ENCODE measurements around the gene TMEM236.

The TMEM236 gene

DNA sequence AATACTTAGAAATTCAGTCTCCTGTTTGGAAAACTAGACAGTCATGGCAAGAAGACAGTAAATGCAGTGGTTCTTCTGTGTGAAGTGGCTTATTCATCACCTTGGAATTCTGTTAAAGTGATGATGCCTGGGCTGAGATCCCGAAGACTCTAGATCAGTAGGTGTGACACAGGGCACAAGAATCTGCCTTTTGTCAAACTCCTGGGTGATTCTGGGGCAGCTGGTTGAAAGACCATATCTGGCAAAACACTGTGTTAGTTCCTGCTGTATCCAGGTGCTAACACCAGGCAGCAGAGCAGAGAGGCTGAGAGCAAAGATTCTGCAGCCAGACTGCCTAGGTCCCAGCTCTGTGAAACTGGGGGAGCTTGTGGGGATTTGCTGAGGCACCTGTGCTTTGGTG lies 83.7 kb downstream of the TMEM236 start:
- no peak for DNase-seq

DNA sequence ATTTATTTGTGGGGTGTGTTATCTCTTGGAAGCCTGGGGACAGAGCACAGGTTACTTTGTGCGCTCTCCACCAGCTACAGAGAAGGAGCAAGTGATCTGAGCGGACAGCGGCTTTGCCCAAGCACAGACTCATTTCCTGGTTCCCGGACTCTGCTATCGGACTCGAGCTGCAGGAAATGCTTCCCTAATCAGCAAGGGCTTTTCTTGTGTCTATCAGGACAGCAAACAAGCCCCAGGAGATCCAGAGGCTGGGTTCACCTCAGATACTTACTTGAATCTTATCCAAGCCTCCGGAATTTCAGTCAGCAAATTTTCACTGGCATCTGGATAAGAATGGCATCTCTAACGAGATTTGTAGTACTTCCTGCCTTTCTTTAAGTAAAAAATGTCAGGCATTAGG lies 84.9 kb downstream of the TMEM236 start:
- DNase-seq: no peak

DNA sequence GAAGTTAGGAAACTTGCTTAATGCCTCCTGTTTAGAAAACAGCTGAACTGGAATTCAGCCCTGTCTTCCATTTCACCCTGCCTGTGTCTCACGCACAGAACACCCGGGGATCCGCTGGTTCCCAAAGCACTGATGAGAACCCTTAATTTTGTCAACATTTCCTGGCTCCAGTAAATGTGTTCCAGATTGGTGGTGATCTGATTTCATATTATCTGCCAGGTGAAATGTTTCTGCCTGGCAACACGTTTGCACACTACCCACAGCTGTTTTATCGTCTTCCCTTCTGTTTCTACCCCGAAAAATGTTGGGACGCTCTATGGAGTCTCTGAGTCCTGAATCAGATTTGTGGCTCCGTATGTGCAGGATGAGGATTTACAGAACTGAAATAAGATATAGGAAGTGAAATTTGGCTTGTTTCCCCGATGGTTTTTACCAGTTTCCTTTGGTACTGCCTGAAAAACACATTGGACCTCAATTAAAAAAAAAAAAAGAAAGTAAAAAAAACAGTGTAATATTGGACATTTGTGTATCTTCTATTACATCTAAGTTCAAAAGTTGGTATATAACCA lies 86.2 kb downstream of the TMEM236 start:
- DNase-seq: no peak

DNA sequence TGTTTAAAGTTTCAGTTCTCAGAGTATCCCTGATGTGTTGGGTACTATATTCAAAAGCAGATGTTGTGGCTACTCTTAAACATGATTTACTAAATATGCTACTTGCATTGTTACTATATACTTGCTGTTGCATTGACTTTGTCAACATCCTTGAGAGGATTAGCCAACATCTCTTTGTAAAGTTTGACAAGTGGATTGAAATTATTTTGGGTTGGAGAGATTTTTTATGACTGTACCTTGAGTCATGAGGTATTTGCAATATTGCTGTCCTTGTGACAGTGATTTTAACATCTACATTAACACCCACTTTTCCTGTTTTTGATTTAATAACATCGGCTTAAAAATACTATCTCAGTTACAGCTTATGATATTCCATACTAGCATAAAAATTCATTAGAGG lies 89.0 kb downstream of the TMEM236 start:
- DNase-seq: no peak

DNA sequence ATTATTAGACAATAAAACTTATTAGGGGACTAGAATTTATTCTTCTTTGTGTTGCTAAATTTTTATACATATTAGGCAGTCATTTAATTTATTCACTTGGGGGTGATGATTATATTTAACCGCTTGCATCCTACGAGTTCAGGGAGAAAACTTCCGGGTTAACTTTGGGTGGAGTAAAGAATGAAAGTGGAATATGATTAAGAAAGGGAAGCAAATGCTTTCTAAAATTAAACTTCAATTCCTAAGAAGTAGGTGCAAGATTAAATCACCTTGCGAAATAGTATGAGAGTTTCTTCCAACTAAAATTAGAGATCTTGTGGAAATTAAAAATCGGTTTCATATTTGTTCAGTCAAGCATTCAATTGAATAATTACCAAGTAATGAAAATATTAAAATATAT lies 90.6 kb downstream of the TMEM236 start:
- DNase-seq: no peak

DNA sequence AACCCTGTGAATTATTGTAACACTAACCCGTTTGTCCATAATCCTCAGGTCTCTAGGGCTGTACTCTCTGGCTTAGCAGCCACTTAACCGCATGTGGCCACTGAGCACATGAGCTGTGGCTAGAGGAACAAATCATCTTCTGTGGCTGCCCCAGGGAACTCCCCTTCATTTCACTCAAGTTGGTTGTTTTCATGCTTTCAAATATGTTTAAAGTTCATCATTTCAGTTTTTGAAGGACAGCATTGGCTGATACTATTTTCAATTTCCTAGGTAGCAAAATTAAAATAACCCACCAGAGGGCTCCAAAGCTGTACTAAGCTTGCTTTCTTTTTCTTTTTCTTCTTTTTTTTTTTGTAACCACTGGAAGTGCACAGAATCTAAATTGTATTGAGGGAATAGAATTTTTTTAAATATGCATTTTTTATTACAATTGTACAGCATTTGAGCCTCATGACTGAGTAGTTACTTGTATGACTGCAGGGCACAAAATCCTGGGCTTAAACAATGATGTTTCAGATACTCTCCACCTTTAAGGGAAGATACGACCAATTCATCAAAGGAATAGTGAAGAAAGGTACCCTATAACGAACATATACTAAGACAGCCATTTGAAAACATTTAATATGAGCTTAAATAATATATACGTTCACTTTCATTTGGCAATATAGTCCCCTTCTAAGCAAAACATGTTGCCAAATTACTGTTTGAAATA lies 95.7 kb downstream of the TMEM236 start:
- no peak for DNase-seq

DNA sequence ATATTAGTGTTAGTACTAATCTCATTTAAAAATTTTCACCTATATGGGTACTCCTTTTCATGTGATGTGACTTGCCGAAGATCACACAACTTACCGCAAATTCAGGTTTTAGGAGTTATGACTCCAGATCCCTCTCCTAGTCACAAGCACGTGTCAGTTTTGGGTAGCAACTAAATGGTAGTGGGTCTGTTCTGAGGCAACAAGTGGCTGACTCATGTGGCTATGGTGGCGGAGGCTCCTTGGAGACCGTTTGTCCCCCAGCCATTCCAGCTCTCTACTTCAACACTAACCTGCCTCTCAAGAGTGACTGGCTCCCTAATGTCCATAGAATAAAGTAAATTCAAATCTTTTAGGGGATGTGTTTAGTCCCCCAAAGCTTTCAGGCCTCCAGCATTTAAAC lies 96.6 kb downstream of the TMEM236 start:
- no peak for DNase-seq

All from CD4-positive, alpha-beta T cell treated with Interleukin-4 for 1 hour (primary cell).